ENCODE measurements around the gene FIG4.
"Not testable (repeated sequence)": the region's sequence is repeated elsewhere in the genome, so short reads cannot be mapped to it uniquely, and the experiment has no call there.

FIG4 gene

GRCh38 chr6:109767961-109768360, 76.9 kb downstream of the FIG4 start:
- H3K4me3 ChIP-seq (ENCODE audit: low read depth, low read length), result no peak overlapping the region
- TF ChIP-seq CTCF (IDR thresholded peaks at IDR 0.05; ENCODE audit: insufficient read depth, low read depth, low read length, missing control alignments), result no peak
- DNase-seq (ENCODE audit: low read depth), result no peak

GRCh38 chr6:109768485-109768884, 77.4 kb downstream of the FIG4 start:
- TF ChIP-seq CTCF (IDR thresholded peaks at IDR 0.05; ENCODE audit: insufficient read depth, low read depth, low read length, missing control alignments), result no peak
- H3K4me3 ChIP-seq (ENCODE audit: low read depth, low read length), result no peak overlapping the region
- DNase-seq (ENCODE audit: low read depth), result no peak

- TF ChIP-seq CTCF (IDR thresholded peaks at IDR 0.05; ENCODE audit: insufficient read depth, low read depth, low read length, missing control alignments), result no peak
- no peak for DNase-seq (ENCODE audit: low read depth)
Measured at GRCh38 chr6:109769213-109769612, 78.1 kb downstream of the FIG4 start.

GRCh38 chr6:109770047-109770446, 79.0 kb downstream of the FIG4 start:
- no peak overlapping the region for H3K4me3 ChIP-seq (ENCODE audit: low read depth, low read length)
- TF ChIP-seq CTCF (IDR thresholded peaks at IDR 0.05; ENCODE audit: insufficient read depth, low read depth, low read length, missing control alignments), result no peak
- DNase-seq (ENCODE audit: low read depth), result no peak

More at GRCh38 chr6:109769213-109769612, 78.1 kb downstream of the FIG4 start:
- no peak overlapping the region for H3K4me3 ChIP-seq (ENCODE audit: low read depth, low read length)

- H3K4me3 ChIP-seq (ENCODE audit: low read depth, low read length), result no peak overlapping the region
- no peak for DNase-seq (ENCODE audit: low read depth)
- TF ChIP-seq CTCF (IDR thresholded peaks at IDR 0.05; ENCODE audit: insufficient read depth, low read depth, low read length, missing control alignments), result no peak
Measured at GRCh38 chr6:109770779-109771178, 79.7 kb downstream of the FIG4 start.

- peak; percentile 2 for DNase-seq (ENCODE audit: low read depth)
- not testable (repeated sequence) for H3K4me3 ChIP-seq (ENCODE audit: low read depth, low read length)
Measured at GRCh38 chr6:109771939-109772755, 81.1 kb downstream of the FIG4 start.

- no peak overlapping the region for H3K4me3 ChIP-seq (ENCODE audit: low read depth, low read length)
- DNase-seq (ENCODE audit: low read depth), result no peak
- TF ChIP-seq CTCF (IDR thresholded peaks at IDR 0.05; ENCODE audit: insufficient read depth, low read depth, low read length, missing control alignments), result no peak
Measured at GRCh38 chr6:109772883-109773431, 81.9 kb downstream of the FIG4 start.

Data from GM12865 (cell line).